ENCODE results near the gene RLN3. TPM values are rescaled to one million over a fixed set of nuclear protein-coding genes. Genes with fewer than 3 reads are reported as not detected.

RLN3 gene
- total and polyA plus RNA-seq, 2 of the 8 experiments (the other 6 are each of a cell fraction or from before 2014, with no cell fraction given) = not detected

- Histone ChIP-seq H2BK12ac (ENCODE audit: low read depth, low read length) (no peak overlapping the region), H3K4me2 (ENCODE audit: insufficient read depth in 1 of 2, low read depth in 2 of 2, low read length in 2 of 2) (no peak overlapping the region), H3K23ac (ENCODE audit: insufficient read length) (no peak overlapping the region), H3K9me3 (ENCODE audit: insufficient read depth in 2 of 2, low read depth in 1 of 2, low read length in 1 of 2) (no peaks in the 10 kb centered on the region), H4K8ac (ENCODE audit: extremely low read depth, insufficient read depth, low read length) (no peak overlapping the region), H4K91ac (replicated peaks; ENCODE audit: insufficient read length, low read length) (no peak overlapping the region), H4K20me1 (replicated peaks in 1 of 2; ENCODE audit: control insufficient read depth in 1 of 2, insufficient read depth in 2 of 2, low read length in 2 of 2) (no peaks in the 10 kb centered on the region), H3K79me1 (ENCODE audit: low read depth, low read length) (no peaks in the 10 kb centered on the region), H2BK5ac (ENCODE audit: low read depth, low read length) (no peak overlapping the region), H2BK15ac (ENCODE audit: low read length) (no peak overlapping the region), H3K27ac (ENCODE audit: low read depth, low read length) (no peak overlapping the region), H3K14ac (ENCODE audit: insufficient read length) (no peak overlapping the region), H3K23me2 (ENCODE audit: low read depth, low read length) (peaks cover 8% of the 10 kb centered on the region; the same call in 1 of the 2 replicates), H3K36me3 (ENCODE audit: control insufficient read depth in 2 of 4, insufficient read depth in 4 of 4, low read length in 3 of 4) (no peaks in the 10 kb centered on the region), H3K56ac (replicated peaks; ENCODE audit: insufficient read length, low read depth, low read length) (no peak overlapping the region), H3K4ac (replicated peaks; ENCODE audit: insufficient read length, low read depth, low read length) (no peak overlapping the region), H3K79me2 (ENCODE audit: control insufficient read depth in 1 of 2, insufficient read depth in 2 of 2, low read length in 2 of 2) (no peaks in the 10 kb centered on the region), H3K4me3 (ENCODE audit: extremely low read depth in 1 of 4, insufficient read depth in 2 of 4, low read depth in 3 of 4, low read length in 4 of 4) (no peak overlapping the region), H3K4me1 (replicated peaks in 1 of 4; ENCODE audit: control insufficient read depth in 3 of 4, insufficient read depth in 4 of 4, low read length in 3 of 4) (peaks cover under 1 to 9% (median 3%) of the 10 kb centered on the region in 4 experiments), H3K27me3 (replicated peaks in 1 of 4; ENCODE audit: control insufficient read depth in 3 of 4, extremely low read depth in 1 of 4, insufficient read depth in 3 of 4, low read length in 3 of 4) (peaks cover 0 to 12% (median 9%) of the 10 kb centered on the region in 4 experiments; a peak in 5 of 7 replicates), H3K18ac (ENCODE audit: extremely low read depth, low read length) (no peak overlapping the region), H2BK20ac (ENCODE audit: low read length) (no peak overlapping the region), H4K5ac (ENCODE audit: insufficient read length, low read depth, low read length) (no peak overlapping the region), H2BK120ac (replicated peaks; ENCODE audit: low read depth, low read length) (no peak overlapping the region), H2AFZ (ENCODE audit: low read length) (no peak overlapping the region), H3K9ac (replicated peaks in 1 of 4; ENCODE audit: extremely low read depth in 1 of 4, low read depth in 3 of 4, low read length in 3 of 4) (no peak overlapping the region), H2AK5ac (ENCODE audit: low read depth, low read length) (no peak overlapping the region)
- no peak for DNase-seq (ENCODE audit: low read depth in 1 of 2, low spot score in 2 of 2)
- TF ChIP-seq BCL11A (IDR thresholded peaks at IDR 0.05; ENCODE audit: low read depth in 2 of 2, low read length in 2 of 2) = no peak
- TF ChIP-seq BRCA1 (IDR thresholded peaks at IDR 0.05; ENCODE audit: low read depth, low read length) = no peak
- TF ChIP-seq CHD1 (IDR thresholded peaks at IDR 0.05; ENCODE audit: low read depth, low read length) = no peak
- TF ChIP-seq ATF2 (IDR thresholded peaks at IDR 0.05; ENCODE audit: low read length) = no peak
- TF ChIP-seq CEBPB (IDR thresholded peaks at IDR 0.05; ENCODE audit: low read depth, low read length) = no peak
- no peak for TF ChIP-seq KDM4A (IDR thresholded peaks at IDR 0.05; ENCODE audit: low read depth, low read length, severe bottlenecking)
- TF ChIP-seq RXRA (IDR thresholded peaks at IDR 0.05; ENCODE audit: insufficient read depth, low read depth, low read length) = no peak
- no peak for FAIRE-seq
- POLR2A ChIA-PET (ENCODE audit: partially characterized antibody) = interaction anchor here (1.1 to 1.3 kb wide), 2 partner anchors 23 to 50 kb away, joined by 4 to 6 read pairs; partner anchors contain the start of gene RFX1
- WGBS, 2 experiments (ENCODE audit: extremely low coverage in 1 of 2, insufficient coverage in 1 of 2, insufficient read length in 1 of 2, insufficient replicate concordance in 2 of 2, low coverage in 1 of 2, low lambda C conversion rate in 2 of 2, missing lambda C conversion rate in 1 of 2) = 81% methylated on average over 4 of the region's 4 CpGs; no CpG with 5 or more reads in 1 of the 2 experiments
- CTCF ChIA-PET (ENCODE audit: partially characterized antibody) = interaction anchor here (0.6 to 3.3 kb wide), 12 partner anchors 12 to 635 kb away, joined by 3 to 10 read pairs (median 3); partner anchors contain the start of gene DCAF15
These were observed 953 bp downstream of the RLN3 start for GRCh38 chr19:14028901-14029300.
